Measurements from ENCODE around the gene PRKAA2.
"Not testable (repeated sequence)": the region's sequence is repeated elsewhere in the genome, so short reads cannot be mapped to it uniquely, and the experiment has no call there.

Gene PRKAA2

GRCh38 chr1:56644919-56645676 lies at the start of gene PRKAA2:
Gene PRKAA2, plus strand, starts transcription at chr1:56645314. Its CDS starts 74 bp downstream, at chr1:56645388.
- no peak for FAIRE-seq

GRCh38 chr1:56595397-56596191 lies 49.5 kb upstream of the PRKAA2 start:
- FAIRE-seq: not testable (repeated sequence)

GRCh38 chr1:56610097-56610496 lies 35.0 kb upstream of the PRKAA2 start:
- not testable (repeated sequence) for FAIRE-seq

GRCh38 chr1:56610770-56611169 lies 34.3 kb upstream of the PRKAA2 start:
- not testable (repeated sequence) for FAIRE-seq

GRCh38 chr1:56617141-56617540 lies 28.0 kb upstream of the PRKAA2 start:
- FAIRE-seq: no peak

- no peak for FAIRE-seq
Measured at GRCh38 chr1:56625819-56626440, 19.2 kb upstream of the PRKAA2 start.

GRCh38 chr1:56626546-56626945 lies 18.6 kb upstream of the PRKAA2 start:
- no peak for FAIRE-seq

GRCh38 chr1:56627019-56627635 lies 18.0 kb upstream of the PRKAA2 start:
- no peak for FAIRE-seq

- no peak for FAIRE-seq
Measured at GRCh38 chr1:56627636-56628039, 17.5 kb upstream of the PRKAA2 start.

- FAIRE-seq: no peak
Measured at GRCh38 chr1:56630786-56631185, 14.3 kb upstream of the PRKAA2 start.

GRCh38 chr1:56631901-56632300 lies 13.2 kb upstream of the PRKAA2 start:
- FAIRE-seq: no peak

- FAIRE-seq: no peak
Measured at GRCh38 chr1:56634981-56635380, 10.1 kb upstream of the PRKAA2 start.

- FAIRE-seq: no peak
Measured at GRCh38 chr1:56638248-56638647, 6.9 kb upstream of the PRKAA2 start.

GRCh38 chr1:56639211-56639610 lies 5.9 kb upstream of the PRKAA2 start:
- FAIRE-seq: no peak

- no peak for FAIRE-seq
Measured at GRCh38 chr1:56643661-56644060, 1.5 kb upstream of the PRKAA2 start.

GRCh38 chr1:56644064-56644918 lies 823 bp upstream of the PRKAA2 start:
- FAIRE-seq: no peak

- no peak for FAIRE-seq
Measured at GRCh38 chr1:56645677-56646305, 677 bp downstream of the PRKAA2 start.

- FAIRE-seq: no peak
Measured at GRCh38 chr1:56646611-56647010, 1.5 kb downstream of the PRKAA2 start.

GRCh38 chr1:56647106-56647505 lies 2.0 kb downstream of the PRKAA2 start:
- no peak for FAIRE-seq

GRCh38 chr1:56648546-56648945 lies 3.4 kb downstream of the PRKAA2 start:
- no peak for FAIRE-seq

GRCh38 chr1:56654126-56654923 lies 9.2 kb downstream of the PRKAA2 start:
- no peak for FAIRE-seq
